ENCODE measurements around the gene ACAA2. TPM values are rescaled to one million over a fixed set of nuclear protein-coding genes. Genes with fewer than 3 reads are reported as not detected.

ACAA2 gene
- total RNA-seq, 4 donors from 2014 or later: 118 to 175 (median 168) TPM

GRCh38 chr18:49817947-49818346 lies 4.6 kb upstream of the ACAA2 start:
- no peak for TF ChIP-seq CTCF (IDR thresholded peaks at IDR 0.05; ENCODE audit: low read depth)

- TF ChIP-seq CTCF (IDR thresholded peaks at IDR 0.05; ENCODE audit: low read depth): no peak
Measured at GRCh38 chr18:49815927-49816326, 2.6 kb upstream of the ACAA2 start.

GRCh38 chr18:49814147-49814499 lies 790 bp upstream of the ACAA2 start:
- no peak for TF ChIP-seq CTCF (IDR thresholded peaks at IDR 0.05; ENCODE audit: low read depth)

- TF ChIP-seq CTCF (IDR thresholded peaks at IDR 0.05; ENCODE audit: low read depth): no peak
Measured at GRCh38 chr18:49813069-49813318, 339 bp downstream of the ACAA2 start.

GRCh38 chr18:49812286-49813068 lies 856 bp downstream of the ACAA2 start:
- TF ChIP-seq CTCF (IDR thresholded peaks at IDR 0.05; ENCODE audit: low read depth): no peak

GRCh38 chr18:49811151-49811938 lies 2.0 kb downstream of the ACAA2 start:
- TF ChIP-seq CTCF (IDR thresholded peaks at IDR 0.05; ENCODE audit: low read depth): no peak

- TF ChIP-seq CTCF (IDR thresholded peaks at IDR 0.05; ENCODE audit: low read depth): no peak
Measured at GRCh38 chr18:49804096-49804495, 9.2 kb downstream of the ACAA2 start.

All from subcutaneous adipose tissue (tissue), 4 donors.